GM12878 (cell line): ENCODE data around the gene BAZ2B. TPM values are rescaled to one million over a fixed set of nuclear protein-coding genes. Genes with fewer than 3 reads are reported as not detected.

Experiments used
- ATAC-seq: fragments of 200-7000 bp; cut with Tn5 transposase; 3 replicates; pipeline ENCODE4 v1.9.1; 2020; ENCODE audit warnings: mild to moderate bottlenecking, moderate library complexity
- BruUV-seq: library from RNA; stranded (reverse); fragments of 400-500 nt; replicated peaks from 2 replicates; lab custom pipeline; 2021; lab: Mats Ljungman, UMichigan
- CTCF ChIA-PET: fragments of 300-600 bp; sonication (Branson Sonifier 250); formaldehyde crosslinking; extraction: SDS; loops from one replicate; lab custom pipeline; 2021; ENCODE audit warnings: inconsistent platforms; lab: Yijun Ruan, JAX
- POLR2A ChIA-PET: fragments of 350-600 bp; formaldehyde crosslinking; extraction: SDS; loops from one replicate; lab custom pipeline; 2021; ENCODE audit warnings: inconsistent platforms; lab: Charles Lee
- RAD21 ChIA-PET: fragments of 300-600 bp; sonication (Branson Sonifier 250); formaldehyde crosslinking; loops from one replicate; lab custom pipeline; 2023; ENCODE audit warnings: antibody characterized with exemption; ENCODE audit not compliant: unreplicated experiment; lab: Charles Lee
- SMC1A ChIA-PET: fragments of 300-600 bp; sonication (Branson Sonifier 250); formaldehyde crosslinking; loops from one replicate; lab custom pipeline; 2023; ENCODE audit not compliant: unreplicated experiment, uncharacterized antibody; lab: Charles Lee
- DNase-seq: peaks from one replicate; pipeline ENCODE4 v3.0.0-alpha.2; 2011; ENCODE audit warnings: low read depth, low spot score
- FAIRE-seq: peaks from 3 replicates; lab custom pipeline; 2011; peaks lifted over from hg19 to GRCh38; lab: Jason Lieb, UNC
- H2AFZ ChIP-seq: 2 replicates; pipeline ENCODE4 v1.6.0; 2011; ENCODE audit warnings: low read depth, low read length, control low read depth; ENCODE audit not compliant: control insufficient read depth
- H3K27ac ChIP-seq: 2 replicates; pipeline ENCODE4 v1.5.1; 2011; ENCODE audit warnings: control low read depth; ENCODE audit not compliant: control insufficient read depth, insufficient read depth
- H3K27me3 ChIP-seq, 2 experiments: replicated peaks in 1 of 2; 2 replicates each; pipeline versions ENCODE4 v1.6.0 to v1.6.1; 2011; ENCODE audit warnings: low read length in 1 of 2; ENCODE audit not compliant: control insufficient read depth in 2 of 2, insufficient read depth in 2 of 2
- H3K36me3 ChIP-seq, 2 experiments: 2 replicates each; pipeline ENCODE4 v1.5.1; 2011; ENCODE audit warnings: low read length in 1 of 2; ENCODE audit not compliant: control insufficient read depth in 2 of 2, insufficient read depth in 2 of 2
- H3K4me1 ChIP-seq: 2 replicates; pipeline ENCODE4 v1.6.1; 2011; ENCODE audit warnings: mild to moderate bottlenecking, low read length, moderate library complexity, mixed read lengths; ENCODE audit not compliant: control insufficient read depth, insufficient read depth
- H3K4me2 ChIP-seq: 2 replicates; pipeline ENCODE4 v1.6.0; 2011; ENCODE audit warnings: control low read depth; ENCODE audit not compliant: control insufficient read depth, insufficient read depth
- H3K4me3 ChIP-seq: fragments of 200-600 bp; sonication (generic); 2 replicates; pipeline ENCODE4 v1.5.1; 2016
- H3K79me2 ChIP-seq: 2 replicates; pipeline ENCODE4 v1.6.0; 2011; ENCODE audit warnings: low read length; ENCODE audit not compliant: control insufficient read depth, insufficient read depth
- H3K9ac ChIP-seq: 2 replicates; pipeline ENCODE4 v1.8.0; 2011; ENCODE audit warnings: low read length, control low read depth, mixed read lengths; ENCODE audit not compliant: control insufficient read depth, insufficient read depth
- H3K9me3 ChIP-seq: replicated peaks from 3 replicates; pipeline ENCODE4 v1.5.1; 2011; ENCODE audit warnings: mild to moderate bottlenecking, low read length; ENCODE audit not compliant: control insufficient read depth, insufficient read depth
- H4K20me1 ChIP-seq: 2 replicates; pipeline ENCODE4 v1.6.0; 2011; ENCODE audit not compliant: control insufficient read depth, insufficient read depth
- CREB1 ChIP-seq: IDR thresholded peaks from 2 replicates; pipeline ENCODE4 v1.6.1; 2012; ENCODE audit warnings: low read depth, mild to moderate bottlenecking, inconsistent platforms
- KDM1A ChIP-seq: fragments of 200-600 bp; sonication (generic); IDR thresholded peaks from 2 replicates; pipeline ENCODE4 v1.6.1; 2016; ENCODE audit warnings: borderline replicate concordance
- NFXL1 ChIP-seq: fragments of 450-650 bp; IDR thresholded peaks from 2 replicates; pipeline ENCODE4 v1.6.1; 2017; ENCODE audit warnings: antibody characterized with exemption, mild to moderate bottlenecking, borderline replicate concordance
- YBX1 ChIP-seq: fragments of 450-650 bp; IDR thresholded peaks from 2 replicates; pipeline ENCODE4 v1.6.1; 2016; ENCODE audit warnings: antibody characterized with exemption
- ZNF24 ChIP-seq: fragments of 450-650 bp; IDR thresholded peaks from 2 replicates; pipeline ENCODE4 v1.6.1; 2017; ENCODE audit warnings: antibody characterized with exemption, mild to moderate bottlenecking
- ZSCAN29 ChIP-seq: fragments of 450-650 bp; IDR thresholded peaks from 2 replicates; pipeline ENCODE4 v1.6.1; 2017; ENCODE audit warnings: mild to moderate bottlenecking, moderate library complexity
- WGBS: methylation state at CpG from one replicate; pipeline ENCODE4 v1.1.6; 2016; ENCODE audit warnings: low lambda C conversion rate; ENCODE audit not compliant: insufficient replicate concordance, insufficient coverage; ENCODE audit errors: missing lambda C conversion rate; 5-methylcytosine and 5-hydroxymethylcytosine counted together
- in situ Hi-C: fragments of 300-500 bp; cut with MboI; formaldehyde crosslinking; loops from 9 replicates; pipeline ENCODE4 v1.14.3; 2018; ENCODE audit warnings: mixed read lengths
- intact Hi-C: fragments of 100-400 bp; cut with micrococcal nuclease; formaldehyde crosslinking; loops from one replicate; pipeline ENCODE4 v1.14.2; 2022; ENCODE audit not compliant: unreplicated experiment
- polyA plus RNA-seq, 11 experiments: library from polyadenylated mRNA; depleted of rRNA in 4 of 11; unstranded in 6 of 11; stranded (reverse) in 5 of 11; fragments of >200 nt; fragmentation: Nextera tagmentation in 4 of 11; fragmentation: Illumina TruSeq in 1 of 11; extraction: Ambion mirVana in 4 of 11; extraction: Trizol in 1 of 11; gene quantifications; 1 replicate in 1 of 11; 2 replicates in 10 of 11; pipeline versions ENCODE4 v1.2.1 to v1.2.3, GENCODE V29; 2011 to 2016; ENCODE audit warnings: inconsistent platforms in 2 of 11, missing spikeins in 2 of 11, low read depth in 1 of 11
- total RNA-seq, 4 experiments: library from RNA; depleted of rRNA in 3 of 4; stranded (reverse); fragments of >200 nt in 3 of 4; fragmentation: Illumina TruSeq in 1 of 4; extraction: Trizol in 1 of 4; gene quantifications; 2 replicates each; pipeline versions ENCODE4 v1.2.1 to v1.2.3, GENCODE V29; 2013 to 2021
- TF ChIP-seq, protein P1 (sequence below): IDR thresholded peaks from 2 replicates; pipeline ENCODE4 v1.6.1; 2012; ENCODE audit warnings: low read length, inconsistent platforms
- TF ChIP-seq, protein P2 (sequence below): fragments of 150-350 bp; IDR thresholded peaks from 2 replicates; pipeline ENCODE4 v1.6.1; 2016; ENCODE audit warnings: low read depth, low read length
- TF ChIP-seq, protein P3 (sequence below): fragments of 450-650 bp; IDR thresholded peaks from 2 replicates; pipeline ENCODE4 v1.6.1; 2018; ENCODE audit warnings: borderline replicate concordance, mild to moderate bottlenecking; ENCODE audit not compliant: partially characterized antibody

Gene BAZ2B
- total and polyA plus RNA-seq, 10 of the 15 experiments (the other 5 are each of a cell fraction or from before 2014, with no cell fraction given) = 8.8 to 49.7 (median 24.7) TPM

DNA sequence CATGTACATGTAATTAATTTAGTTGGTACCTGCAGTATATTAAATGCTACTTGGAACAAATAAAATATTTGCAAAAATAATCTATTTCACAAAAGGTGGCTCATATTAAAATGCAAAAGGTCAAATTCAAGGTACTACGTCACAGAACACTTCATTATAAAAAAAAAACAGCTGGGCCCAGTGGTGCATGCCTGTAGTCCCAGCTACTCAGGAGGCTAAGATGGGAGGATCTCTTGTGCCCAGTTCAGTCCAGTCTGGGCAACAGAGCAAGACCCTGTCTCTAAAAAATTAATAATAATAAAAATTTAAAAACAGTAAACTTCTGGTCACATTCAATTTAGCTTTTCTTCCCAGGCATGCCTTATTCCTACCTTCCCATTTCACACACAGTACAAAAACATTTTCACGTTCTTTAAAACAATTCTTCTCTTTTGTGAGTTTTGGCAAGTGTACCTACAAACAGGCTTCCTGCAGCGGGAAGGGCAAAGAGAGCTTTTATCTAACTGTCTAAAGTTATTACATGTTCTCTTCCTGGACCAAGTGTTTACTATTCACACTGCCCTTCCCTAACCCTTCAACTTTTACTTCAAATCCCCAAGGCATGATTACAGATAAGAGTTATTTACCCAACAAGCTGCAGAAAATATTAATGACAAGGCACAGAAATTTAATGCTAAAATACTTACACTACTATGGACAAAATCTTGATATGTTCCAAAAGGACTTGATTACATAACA lies 10.7 kb downstream of the BAZ2B start (continued):
- TF ChIP-seq, protein P1, sequence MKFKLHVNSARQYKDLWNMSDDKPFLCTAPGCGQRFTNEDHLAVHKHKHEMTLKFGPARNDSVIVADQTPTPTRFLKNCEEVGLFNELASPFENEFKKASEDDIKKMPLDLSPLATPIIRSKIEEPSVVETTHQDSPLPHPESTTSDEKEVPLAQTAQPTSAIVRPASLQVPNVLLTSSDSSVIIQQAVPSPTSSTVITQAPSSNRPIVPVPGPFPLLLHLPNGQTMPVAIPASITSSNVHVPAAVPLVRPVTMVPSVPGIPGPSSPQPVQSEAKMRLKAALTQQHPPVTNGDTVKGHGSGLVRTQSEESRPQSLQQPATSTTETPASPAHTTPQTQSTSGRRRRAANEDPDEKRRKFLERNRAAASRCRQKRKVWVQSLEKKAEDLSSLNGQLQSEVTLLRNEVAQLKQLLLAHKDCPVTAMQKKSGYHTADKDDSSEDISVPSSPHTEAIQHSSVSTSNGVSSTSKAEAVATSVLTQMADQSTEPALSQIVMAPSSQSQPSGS = no peak
- no peak for TF ChIP-seq KDM1A
- TF ChIP-seq YBX1 = no peak

DNA sequence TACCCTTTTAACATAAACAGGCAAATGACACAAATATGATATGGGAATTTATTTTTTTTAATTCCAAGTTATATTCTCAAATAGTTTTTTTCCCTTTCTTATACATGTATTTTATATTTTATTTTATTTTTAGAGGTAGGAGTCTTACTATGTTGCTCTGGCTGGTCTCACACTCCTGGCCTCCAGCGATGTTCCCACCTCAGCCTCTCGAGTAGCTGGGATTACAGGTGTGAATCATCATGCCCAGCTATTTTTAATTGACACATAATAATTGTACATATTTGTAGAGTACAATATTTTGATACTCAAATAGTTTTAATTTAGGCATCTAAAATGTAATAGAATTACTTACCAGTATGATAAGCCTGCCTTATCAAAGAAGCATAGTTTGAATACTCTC lies 12.2 kb downstream of the BAZ2B start:
- Histone ChIP-seq H3K4me2 (no peak overlapping the region), H4K20me1 (no peaks in the 10 kb centered on the region), H2AFZ (no peak overlapping the region), H3K79me2 (no peaks in the 10 kb centered on the region), H3K4me1 (no peaks in the 10 kb centered on the region), H3K36me3 (no peaks in the 10 kb centered on the region), H3K27me3 (no peaks in the 10 kb centered on the region), H3K4me3 (no peak overlapping the region), H3K9me3 (no peaks in the 10 kb centered on the region), H3K27ac (no peak overlapping the region), H3K9ac (no peak overlapping the region)
- BruUV-seq = no TSS peak
- DNase-seq = no peak
- CTCF ChIA-PET = interaction anchor here (0.9 to 2.2 kb wide), 3 partner anchors 8 to 363 kb away, joined by 3 to 9 read pairs (median 4); no protein-coding TSS in a partner anchor
- in situ Hi-C loops (no loop called here), intact Hi-C loops (no loop called here)
- POLR2A ChIA-PET = interaction anchor here (0.6 kb wide), 1 partner anchor 364 kb away, joined by 3 read pairs; no protein-coding TSS in a partner anchor
- RAD21 ChIA-PET = interaction anchor here (1.0 kb wide), 1 partner anchor 81 kb away, joined by 4 read pairs; no protein-coding TSS in a partner anchor
- no peak for ATAC-seq
- WGBS = 98% methylated on average over 2 of the region's 2 CpGs
- SMC1A ChIA-PET = interaction anchor here (1.0 to 1.7 kb wide), 3 partner anchors 89 to 116 kb away, joined by 5 to 6 read pairs (median 5); partner anchors contain the start of gene MARCHF7
- no peak for FAIRE-seq
- no peak for TF ChIP-seq ZSCAN29
- no peak for TF ChIP-seq CREB1
- no peak for TF ChIP-seq ZNF24
- TF ChIP-seq NFXL1 = no peak
- TF ChIP-seq, protein P2, sequence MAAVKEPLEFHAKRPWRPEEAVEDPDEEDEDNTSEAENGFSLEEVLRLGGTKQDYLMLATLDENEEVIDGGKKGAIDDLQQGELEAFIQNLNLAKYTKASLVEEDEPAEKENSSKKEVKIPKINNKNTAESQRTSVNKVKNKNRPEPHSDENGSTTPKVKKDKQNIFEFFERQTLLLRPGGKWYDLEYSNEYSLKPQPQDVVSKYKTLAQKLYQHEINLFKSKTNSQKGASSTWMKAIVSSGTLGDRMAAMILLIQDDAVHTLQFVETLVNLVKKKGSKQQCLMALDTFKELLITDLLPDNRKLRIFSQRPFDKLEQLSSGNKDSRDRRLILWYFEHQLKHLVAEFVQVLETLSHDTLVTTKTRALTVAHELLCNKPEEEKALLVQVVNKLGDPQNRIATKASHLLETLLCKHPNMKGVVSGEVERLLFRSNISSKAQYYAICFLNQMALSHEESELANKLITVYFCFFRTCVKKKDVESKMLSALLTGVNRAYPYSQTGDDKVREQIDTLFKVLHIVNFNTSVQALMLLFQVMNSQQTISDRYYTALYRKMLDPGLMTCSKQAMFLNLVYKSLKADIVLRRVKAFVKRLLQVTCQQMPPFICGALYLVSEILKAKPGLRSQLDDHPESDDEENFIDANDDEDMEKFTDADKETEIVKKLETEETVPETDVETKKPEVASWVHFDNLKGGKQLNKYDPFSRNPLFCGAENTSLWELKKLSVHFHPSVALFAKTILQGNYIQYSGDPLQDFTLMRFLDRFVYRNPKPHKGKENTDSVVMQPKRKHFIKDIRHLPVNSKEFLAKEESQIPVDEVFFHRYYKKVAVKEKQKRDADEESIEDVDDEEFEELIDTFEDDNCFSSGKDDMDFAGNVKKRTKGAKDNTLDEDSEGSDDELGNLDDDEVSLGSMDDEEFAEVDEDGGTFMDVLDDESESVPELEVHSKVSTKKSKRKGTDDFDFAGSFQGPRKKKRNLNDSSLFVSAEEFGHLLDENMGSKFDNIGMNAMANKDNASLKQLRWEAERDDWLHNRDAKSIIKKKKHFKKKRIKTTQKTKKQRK = no peak
- TF ChIP-seq, protein P3, sequence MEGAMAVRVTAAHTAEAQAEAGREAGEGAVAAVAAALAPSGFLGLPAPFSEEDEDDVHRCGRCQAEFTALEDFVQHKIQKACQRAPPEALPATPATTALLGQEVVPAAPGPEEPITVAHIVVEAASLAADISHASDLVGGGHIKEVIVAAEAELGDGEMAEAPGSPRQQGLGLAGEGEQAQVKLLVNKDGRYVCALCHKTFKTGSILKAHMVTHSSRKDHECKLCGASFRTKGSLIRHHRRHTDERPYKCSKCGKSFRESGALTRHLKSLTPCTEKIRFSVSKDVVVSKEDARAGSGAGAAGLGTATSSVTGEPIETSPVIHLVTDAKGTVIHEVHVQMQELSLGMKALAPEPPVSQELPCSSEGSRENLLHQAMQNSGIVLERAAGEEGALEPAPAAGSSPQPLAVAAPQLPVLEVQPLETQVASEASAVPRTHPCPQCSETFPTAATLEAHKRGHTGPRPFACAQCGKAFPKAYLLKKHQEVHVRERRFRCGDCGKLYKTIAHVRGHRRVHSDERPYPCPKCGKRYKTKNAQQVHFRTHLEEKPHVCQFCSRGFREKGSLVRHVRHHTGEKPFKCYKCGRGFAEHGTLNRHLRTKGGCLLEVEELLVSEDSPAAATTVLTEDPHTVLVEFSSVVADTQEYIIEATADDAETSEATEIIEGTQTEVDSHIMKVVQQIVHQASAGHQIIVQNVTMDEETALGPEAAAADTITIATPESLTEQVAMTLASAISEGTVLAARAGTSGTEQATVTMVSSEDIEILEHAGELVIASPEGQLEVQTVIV = no peak
